Kidney epithelial cell (primary cell): Measurements from ENCODE around the gene EEF1A1. TPM values are rescaled to one million over a fixed set of nuclear protein-coding genes. Genes with fewer than 3 reads are reported as not detected.

ENCODE experiments used
- DNase-seq: peaks from one replicate; pipeline ENCODE4 v3.0.0-alpha.2; 2010; ENCODE audit warnings: low read depth
- H3K27me3 ChIP-seq: 2 replicates; pipeline ENCODE4 v1.6.0; 2011; ENCODE audit warnings: low read length; ENCODE audit not compliant: control insufficient read depth, insufficient read depth
- H3K36me3 ChIP-seq: 2 replicates; pipeline ENCODE4 v1.5.1; 2011; ENCODE audit warnings: low read length; ENCODE audit not compliant: control insufficient read depth, insufficient read depth
- H3K4me3 ChIP-seq: 2 replicates; pipeline ENCODE4 v1.5.1; 2011; ENCODE audit warnings: low read depth, mild to moderate bottlenecking, control low read depth, low read length
- CTCF ChIP-seq: IDR thresholded peaks from 2 replicates; pipeline ENCODE4 v1.5.1; 2011; ENCODE audit warnings: mild to moderate bottlenecking, moderate library complexity, low read length, control low read depth, inconsistent platforms; ENCODE audit not compliant: insufficient read depth, poor library complexity, severe bottlenecking
- total RNA-seq: library from RNA; depleted of rRNA; stranded (reverse); fragments of >200 nt; gene quantifications from 2 replicates; pipeline ENCODE4 v1.2.3, GENCODE V29; 2015

The EEF1A1 gene
- total RNA-seq, 1 donor from 2014 or later: 18,187 TPM

GRCh38 chr6:73534628-73535027 is 13.8 kb upstream of the EEF1A1 start:
- no peak for DNase-seq
- no peaks in the 10 kb centered on the region for H3K27me3 ChIP-seq
- no peaks in the 10 kb centered on the region for H3K36me3 ChIP-seq
- no peak overlapping the region for H3K4me3 ChIP-seq
- no peak for TF ChIP-seq CTCF

DNA sequence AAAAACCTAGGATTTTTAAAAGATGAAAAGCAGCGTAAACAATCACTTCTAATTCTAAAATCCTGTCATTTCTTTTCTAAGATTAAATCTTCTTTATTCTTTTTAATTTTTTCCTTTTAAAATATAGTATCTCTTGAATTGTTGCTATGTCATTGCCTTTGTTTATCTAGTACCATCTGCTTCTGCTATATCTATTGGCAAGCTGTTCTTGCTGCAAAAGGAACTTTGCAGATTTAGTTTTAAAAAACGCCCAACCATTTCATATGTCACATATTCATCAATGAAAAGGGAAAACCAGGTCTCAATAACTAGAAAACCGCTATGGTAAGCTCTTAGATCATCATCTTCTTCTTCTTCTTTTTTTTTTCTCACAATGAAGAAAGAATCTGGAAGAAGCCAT is 11.5 kb upstream of the EEF1A1 start:
- no peaks in the 10 kb centered on the region for H3K36me3 ChIP-seq

DNA sequence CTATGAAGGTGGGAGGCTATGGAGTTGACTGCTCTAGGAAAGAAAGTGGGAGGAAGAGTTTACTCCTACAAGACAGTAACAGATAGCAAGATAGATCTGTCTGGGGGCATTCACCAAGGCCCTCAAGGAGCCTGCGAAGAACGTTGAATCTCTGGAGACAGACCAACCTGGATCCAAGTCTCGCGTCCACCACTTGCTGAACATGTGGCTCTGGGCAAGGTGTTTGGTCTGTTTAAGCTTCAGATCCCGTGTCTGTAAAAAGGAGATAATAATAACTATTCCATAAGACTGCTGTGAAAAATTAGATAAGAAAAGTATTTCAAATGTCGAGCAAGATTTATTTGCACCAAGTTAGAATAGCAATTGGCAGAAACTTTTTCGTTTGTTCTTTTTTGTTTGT is 8.1 kb upstream of the EEF1A1 start:
- no peak for TF ChIP-seq CTCF
- H3K27me3 ChIP-seq: no peaks in the 10 kb centered on the region
- no peak for DNase-seq
- no peak overlapping the region for H3K4me3 ChIP-seq
- H3K36me3 ChIP-seq: no peaks in the 10 kb centered on the region

More for the DNA sequence above, 11.5 kb upstream of the EEF1A1 start:
- no peak for TF ChIP-seq CTCF
- no peak for DNase-seq
- H3K4me3 ChIP-seq: no peak overlapping the region
- H3K27me3 ChIP-seq: no peaks in the 10 kb centered on the region

DNA sequence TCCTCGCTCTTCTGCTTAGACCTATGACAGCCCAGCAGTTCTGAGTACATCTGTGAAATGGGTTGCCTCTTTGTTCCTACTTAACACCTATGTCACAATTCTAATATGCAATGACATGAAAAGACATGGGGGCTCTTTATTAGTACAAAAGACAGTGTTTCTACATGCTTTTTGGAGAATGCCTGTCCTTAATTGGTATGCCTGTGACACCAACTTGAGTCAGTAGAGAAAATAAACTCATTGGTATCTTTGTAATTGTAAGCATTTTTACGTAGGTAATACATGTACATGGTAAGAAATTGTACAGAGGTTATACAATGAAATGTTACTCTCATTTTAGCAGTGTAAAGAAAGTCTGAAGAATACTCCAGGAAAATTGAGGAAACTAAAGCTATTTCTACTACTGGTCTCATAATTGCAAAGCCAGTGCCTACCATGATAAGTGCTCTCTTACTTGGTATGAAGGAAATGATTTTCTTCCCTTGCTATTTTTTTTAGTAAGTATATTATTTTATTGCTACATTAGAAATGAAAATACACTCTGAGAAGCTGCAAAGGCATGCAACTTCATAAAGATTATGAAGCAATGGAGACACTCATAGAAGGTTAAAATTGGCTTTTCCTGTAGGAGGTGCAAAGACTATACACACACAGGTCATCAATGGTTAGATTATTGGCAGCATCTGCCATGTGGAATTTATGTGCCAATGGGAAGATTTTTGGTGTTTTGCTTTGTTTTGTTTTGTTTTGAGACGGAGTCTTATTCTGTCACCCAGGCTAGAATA is 4.9 kb upstream of the EEF1A1 start:
- DNase-seq: no peak
- no peak for TF ChIP-seq CTCF
- Histone ChIP-seq H3K4me3 (no peak overlapping the region), H3K36me3 (no peaks in the 10 kb centered on the region), H3K27me3 (no peaks in the 10 kb centered on the region)

GRCh38 chr6:73523434-73524123 is 2.7 kb upstream of the EEF1A1 start:
- no peak for TF ChIP-seq CTCF
- H3K4me3 ChIP-seq: peak overlapping the region; percentile 53
- peaks cover 4% of the 10 kb centered on the region for H3K36me3 ChIP-seq
- no peak for DNase-seq
- no peaks in the 10 kb centered on the region for H3K27me3 ChIP-seq
